ENCODE measurements around the gene ZNF420.
"Not testable (repeated sequence)": the region's sequence is repeated elsewhere in the genome, so short reads cannot be mapped to it uniquely, and the experiment has no call there.

Gene ZNF420

DNA sequence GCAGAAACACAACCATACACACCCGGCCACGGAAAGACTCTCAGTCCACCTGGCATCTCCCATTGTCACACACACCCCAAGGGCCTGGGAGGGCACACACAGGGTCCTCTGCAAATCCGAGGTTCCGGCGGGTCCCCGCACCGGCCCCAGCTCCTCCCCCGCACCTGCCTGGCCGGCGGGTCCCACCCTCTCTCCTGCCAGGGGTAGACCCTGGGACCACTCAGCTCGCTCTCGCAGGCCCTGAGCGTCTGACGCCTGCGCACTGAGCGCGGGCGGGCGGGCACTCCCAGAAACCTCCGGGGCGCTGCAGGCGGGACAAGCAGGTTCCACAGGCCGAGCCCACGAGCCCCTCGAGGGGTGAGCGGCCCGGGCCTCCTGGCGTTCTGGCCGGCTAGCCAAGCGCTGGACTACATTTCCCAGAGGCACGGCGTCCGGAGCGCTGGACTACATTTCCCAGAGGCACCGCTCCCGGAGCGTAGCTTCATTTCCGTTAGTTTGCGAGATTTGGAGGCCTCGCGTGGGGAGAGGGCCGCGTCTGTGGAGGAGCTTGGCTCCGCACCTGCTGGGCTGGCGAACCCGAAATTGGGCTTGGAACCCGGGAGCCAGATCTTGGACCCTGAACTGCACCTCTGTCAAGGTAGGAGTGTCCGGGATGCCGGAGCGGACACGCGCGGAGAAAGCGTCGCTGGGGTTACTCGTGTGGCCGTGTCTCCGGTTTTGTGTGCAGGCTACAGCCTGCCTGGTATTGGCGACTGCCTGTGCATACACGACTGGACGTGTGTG lies at the start of gene ZNF420:
Gene ZNF420 (plus strand): TSS at position 500 of the 783 bp plus-strand sequence. CDS start 10,686 bp downstream, outside the sequence.
- DNase-seq: peak; percentile 92

DNA sequence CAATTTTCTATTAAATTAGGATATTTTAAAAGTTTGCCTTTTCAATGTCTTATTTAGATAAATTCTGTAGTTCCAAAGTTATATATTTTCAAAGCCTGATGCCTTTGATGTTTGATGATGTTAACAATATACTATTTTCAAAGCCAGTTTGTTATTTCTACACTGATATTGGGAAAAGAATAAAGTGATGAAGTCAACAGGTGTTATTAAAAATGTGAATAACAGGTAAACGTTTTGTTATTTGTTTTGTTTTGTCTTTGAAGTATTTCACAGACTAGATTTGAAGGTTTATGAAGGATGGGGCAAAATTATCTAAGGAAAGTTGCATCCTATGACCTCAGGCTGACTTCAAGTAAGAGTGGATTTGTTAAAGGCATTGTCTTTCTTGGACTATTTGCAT lies 33.1 kb upstream of the ZNF420 start:
- DNase-seq: no peak

DNA sequence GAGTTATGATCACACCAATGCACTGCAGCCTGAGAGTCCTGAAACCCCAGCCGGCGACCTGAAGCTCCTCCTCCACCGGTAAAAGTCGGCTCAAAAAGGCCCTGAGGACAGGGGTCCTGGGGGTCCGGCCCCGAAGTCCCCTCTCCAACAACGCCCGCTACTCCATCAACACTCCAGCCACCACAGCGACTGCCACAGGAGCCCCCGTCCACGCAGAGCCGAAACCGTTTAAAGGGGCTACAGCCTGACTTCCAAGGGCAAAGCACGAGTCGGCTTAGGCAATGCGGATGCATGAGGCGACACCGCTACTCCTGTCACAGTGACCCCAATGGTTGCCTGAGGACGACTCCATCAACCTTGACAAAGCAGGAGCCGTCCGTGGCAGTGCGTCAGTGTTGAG lies 22.9 kb upstream of the ZNF420 start:
- no peak for DNase-seq

DNA sequence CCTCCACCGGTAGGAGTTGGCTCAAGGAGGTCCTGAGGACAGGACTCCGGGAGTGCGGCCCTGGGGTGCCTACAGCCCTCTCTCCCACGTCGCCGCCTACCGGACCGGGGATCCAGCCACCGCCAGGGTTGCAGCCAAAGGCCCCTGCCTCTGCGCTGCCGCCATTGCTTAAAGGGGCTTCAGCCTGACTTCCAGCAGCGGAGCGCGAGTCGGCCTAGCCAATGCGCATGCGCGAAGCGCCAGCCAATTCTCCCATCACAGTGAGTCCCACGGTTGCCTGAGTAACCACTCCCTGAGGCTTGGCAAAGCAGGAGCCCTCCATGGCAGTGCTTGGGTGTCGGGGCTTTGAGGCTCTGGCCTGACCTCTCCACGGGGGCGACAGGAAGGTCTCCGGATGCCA lies 21.5 kb upstream of the ZNF420 start:
- DNase-seq: no peak

DNA sequence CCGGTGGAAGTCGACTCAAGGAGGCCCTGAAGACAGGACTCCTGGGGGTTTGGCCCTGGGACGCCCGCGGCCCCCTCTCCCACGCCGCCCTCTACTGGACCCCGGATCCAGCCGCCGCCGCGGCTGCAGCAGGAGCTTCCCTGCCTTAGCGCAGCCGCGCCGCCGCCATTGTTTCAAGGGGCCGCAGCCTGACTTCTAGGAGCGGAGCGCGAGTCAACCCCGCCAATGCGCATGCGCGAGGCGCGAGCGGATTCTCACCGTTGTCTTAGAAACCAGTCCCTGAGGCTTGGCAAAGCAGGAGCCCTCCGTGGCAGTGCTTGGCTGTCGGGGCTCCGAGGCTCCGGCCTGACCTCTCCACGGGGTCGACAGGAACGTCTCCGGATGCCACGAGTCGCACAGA lies 19.1 kb upstream of the ZNF420 start:
- no peak for DNase-seq

DNA sequence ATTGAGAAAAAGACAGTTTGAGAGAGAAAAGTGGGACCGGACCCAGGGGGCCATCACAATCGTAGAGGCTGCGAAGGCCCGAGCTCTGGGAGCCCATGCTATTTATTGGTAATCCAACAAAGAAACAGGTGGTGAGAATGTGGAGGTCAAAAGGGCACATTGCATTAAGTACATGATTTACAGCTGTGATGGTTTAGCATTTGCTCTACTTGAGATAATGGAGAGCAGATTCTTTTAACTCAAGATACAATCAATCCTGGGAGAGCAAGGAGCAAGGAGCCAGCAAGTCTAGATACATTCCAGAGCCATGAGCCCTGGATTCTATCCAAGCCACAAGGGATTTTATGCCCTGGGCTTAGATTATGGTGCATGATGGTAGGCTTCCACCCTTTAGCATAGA lies 13.3 kb upstream of the ZNF420 start:
- DNase-seq: not testable (repeated sequence)

DNA sequence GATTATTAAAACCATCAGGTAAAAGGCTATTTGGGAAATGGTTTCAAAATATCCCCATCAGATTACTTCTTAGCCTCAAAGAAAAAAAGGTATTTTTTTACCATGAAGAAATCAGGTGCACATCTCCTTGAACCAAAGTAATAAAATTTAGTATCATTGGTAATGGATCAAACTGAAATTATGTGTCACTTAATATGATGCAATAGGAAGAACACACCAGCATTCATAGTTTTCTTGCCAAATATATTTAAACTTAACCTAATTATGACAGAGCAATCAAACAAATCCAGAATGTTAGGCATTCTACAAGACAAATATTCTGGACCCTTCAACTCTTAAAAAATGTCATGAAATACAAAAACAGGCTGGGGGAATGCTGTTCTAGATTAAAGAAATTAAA lies 4.1 kb upstream of the ZNF420 start:
- DNase-seq: no peak

DNA sequence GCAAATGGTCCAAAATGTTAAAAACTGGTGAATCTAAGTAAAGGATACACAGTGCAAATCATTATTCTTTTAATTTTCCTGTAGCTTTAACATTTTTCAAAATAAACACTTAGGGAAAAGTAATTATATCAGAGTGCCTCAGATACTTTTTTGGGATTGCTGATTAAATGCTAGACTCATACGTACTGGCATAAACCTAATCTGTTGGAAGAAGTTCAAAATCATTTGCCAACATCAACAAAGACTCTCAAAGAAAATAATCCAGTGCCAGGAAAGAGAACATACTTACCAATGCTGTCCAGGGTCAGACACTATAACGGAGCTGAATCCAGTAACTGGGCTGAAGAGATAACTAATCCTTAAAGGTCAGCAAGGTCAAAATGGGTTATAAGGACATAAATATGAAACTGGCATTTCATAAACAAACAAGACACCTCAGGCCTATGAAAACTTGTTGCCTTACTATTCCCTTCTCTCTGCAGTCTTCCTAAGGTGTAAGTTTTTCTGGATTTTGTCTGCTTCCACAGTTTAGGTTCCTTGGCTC lies 3.3 kb upstream of the ZNF420 start:
- no peak for DNase-seq

DNA sequence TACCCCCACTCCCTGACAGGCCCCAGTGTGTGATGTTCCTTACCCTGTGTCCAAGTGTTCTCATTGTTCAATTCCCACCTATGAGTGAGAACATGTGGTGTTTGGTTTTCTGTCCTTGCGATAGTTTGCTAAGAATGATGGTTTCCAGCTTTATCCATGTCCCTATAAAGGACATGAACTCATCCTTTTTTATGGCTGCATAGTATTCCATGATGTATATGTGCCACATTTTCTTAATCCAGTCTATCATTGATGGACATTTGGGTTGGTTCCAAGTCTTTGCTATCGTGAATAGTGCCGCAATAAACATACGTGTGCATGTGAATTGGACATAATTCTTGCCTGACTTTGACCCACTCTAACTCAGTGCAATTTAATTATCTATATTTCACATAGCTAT lies 1.7 kb upstream of the ZNF420 start:
- not testable (repeated sequence) for DNase-seq

DNA sequence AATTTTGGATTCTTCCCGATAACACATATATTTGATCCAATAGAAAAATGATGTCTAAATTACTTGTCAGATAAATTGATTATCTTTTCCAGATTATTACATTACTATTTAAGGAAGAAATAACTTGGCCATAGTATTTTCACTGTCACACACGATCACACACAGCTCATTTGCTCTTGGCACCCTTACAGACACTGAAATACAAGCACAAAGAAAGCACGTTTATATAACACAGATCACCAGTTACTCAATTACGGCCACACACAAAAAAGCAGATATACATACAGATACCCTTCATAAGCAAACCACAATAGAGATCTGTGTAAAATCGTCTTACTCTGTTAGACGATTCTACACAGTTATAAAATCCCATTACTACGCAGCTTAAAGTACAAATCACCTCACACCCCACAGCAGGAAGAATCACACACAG lies 716 bp upstream of the ZNF420 start:
- no peak for DNase-seq

DNA sequence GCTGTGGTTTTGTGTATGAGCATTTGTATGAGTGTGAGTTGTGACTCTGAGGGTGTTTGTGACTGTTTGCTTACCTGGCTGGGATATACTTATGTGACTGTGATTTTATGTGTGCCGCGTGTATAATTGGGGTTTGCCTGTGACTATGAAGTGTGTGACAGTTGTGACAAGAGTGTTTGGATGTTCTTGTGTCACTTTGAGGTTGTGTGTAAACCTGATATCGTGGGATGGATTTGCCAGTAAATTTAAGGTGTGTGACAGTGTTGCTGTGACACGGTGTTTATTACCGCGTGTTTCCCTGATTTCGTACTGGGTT lies 442 bp downstream of the ZNF420 start:
- DNase-seq: no peak

DNA sequence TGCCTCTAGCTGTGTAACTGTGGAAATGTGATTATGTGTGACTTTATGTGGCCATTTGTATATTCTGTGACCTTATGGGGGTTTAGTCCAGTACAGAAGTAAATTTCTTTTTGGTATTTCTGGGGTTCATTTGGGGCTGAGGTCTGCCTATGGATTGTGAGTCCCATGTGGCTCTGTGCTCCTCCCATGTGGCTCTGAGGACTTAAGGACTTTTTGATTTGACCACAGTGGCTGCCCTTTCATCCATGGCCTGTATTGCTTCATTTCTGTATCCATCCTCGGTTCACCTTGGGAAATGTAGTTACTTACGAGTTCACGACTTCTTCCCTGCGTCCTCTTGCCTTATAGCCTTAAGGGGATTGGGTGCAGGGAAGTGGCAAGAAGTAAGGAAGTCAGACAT lies 1.0 kb downstream of the ZNF420 start:
- no peak for DNase-seq

DNA sequence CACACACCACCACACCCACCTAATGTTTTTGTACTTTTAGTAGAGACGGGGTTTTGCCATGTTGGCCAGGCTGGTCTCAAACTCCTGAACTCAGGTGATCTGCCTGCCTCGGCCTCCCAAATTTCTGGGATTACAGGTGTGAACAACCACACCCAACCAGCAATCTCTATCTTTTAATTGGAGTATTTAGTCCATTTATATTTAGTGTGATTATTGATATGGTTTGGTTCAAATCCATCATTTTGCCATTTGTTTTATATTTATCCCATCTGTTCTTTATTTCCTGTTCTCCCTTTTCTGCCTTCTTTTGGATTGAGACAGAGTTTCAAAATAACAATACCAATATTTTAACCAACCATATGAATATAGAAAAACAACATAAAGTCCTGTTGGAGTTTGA lies 4.1 kb downstream of the ZNF420 start:
- no peak for DNase-seq

DNA sequence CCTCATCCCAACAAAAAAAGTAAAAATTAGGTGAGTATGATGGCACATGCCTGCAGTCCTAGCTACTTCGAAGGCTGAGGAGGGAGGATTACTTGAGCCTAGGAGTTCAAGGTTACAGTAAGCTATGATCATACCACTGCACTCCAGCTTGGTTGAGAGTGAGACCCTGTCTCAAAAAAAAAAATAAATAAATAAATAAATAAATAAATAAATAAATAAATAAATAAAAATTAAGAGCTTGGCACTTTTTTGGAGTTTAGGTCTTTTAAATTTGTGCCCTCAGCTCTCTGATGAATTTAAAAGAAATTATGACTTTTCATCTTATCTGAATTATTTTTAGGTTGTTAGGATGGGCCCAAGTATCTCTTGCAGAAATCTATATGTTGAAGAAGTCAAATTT lies 8.9 kb downstream of the ZNF420 start:
- DNase-seq: no peak

DNA sequence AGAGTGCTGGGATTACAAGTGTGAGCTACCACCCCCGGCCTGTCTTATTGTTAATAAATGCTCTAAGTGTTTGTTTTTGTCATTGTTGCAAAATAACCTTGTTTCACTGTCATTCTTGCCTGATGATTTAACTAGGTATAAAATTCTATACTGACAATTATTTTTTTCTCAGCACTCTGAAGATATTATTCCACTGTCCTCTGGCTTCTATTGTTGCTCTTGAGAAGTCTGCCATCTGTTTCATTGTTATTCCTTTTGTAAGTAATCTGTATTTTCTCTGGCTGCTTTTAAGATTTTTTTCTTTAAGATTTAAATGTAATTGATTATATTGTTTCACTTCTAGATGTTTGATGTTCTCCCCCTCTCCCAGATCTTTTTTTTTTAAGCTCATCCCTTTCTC lies 17.6 kb downstream of the ZNF420 start:
- DNase-seq: no peak

DNA sequence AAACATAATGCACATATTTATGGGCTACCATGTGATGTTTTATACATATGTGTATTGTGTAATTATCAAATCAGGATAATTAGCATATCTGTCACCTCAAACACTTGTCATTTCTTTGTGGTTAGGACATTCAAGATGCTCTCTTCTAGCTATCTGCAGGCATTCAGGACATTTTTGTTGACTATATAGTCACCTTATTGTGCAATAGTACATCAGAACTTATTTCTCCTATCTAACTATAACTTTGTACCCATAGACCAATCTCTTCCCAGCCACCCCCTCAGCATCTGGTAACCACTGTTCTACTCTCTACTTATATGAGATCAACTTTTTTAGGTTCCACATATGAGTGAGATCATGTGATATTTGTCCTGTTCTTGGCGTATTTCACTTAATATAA lies 20.3 kb downstream of the ZNF420 start:
- no peak for DNase-seq

DNA sequence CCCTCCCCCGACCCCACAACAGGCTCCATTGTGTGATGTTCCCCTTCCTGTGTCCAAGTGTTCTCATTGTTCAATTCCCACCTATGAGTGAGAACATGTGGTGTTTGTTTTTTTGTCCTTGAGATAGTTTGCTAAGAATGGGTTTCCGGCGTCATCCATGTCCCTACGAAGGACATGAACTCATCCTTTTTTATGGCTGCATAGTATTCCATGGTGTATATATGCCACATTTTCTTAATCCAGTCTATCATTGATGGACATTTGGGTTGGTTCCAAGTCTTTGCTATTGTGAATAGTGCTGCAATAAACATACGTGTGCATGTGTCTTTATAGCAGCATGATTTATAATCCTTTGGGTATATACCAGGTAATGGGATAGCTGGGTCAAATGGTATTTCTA lies 25.9 kb downstream of the ZNF420 start:
- not testable (repeated sequence) for DNase-seq

DNA sequence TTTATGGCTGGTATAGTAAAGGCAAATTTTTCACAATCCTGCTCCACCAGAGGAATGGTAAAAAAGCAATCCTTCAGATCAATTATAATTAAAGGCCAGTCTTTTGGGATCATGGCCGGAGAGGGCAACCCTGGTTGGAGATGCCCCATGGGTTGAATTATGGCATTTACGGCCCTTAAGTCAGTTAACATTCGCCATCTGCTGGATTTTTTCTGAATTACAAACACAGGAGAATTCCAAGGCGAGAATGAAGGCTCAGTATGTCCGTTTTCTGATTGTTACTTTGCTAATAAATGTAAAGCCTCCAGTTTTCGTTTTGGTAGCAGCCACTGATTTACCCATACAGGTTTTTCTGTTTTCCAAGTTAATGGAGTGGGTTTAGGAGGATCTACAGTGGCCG lies 33.5 kb downstream of the ZNF420 start:
- DNase-seq: not testable (repeated sequence)

DNA sequence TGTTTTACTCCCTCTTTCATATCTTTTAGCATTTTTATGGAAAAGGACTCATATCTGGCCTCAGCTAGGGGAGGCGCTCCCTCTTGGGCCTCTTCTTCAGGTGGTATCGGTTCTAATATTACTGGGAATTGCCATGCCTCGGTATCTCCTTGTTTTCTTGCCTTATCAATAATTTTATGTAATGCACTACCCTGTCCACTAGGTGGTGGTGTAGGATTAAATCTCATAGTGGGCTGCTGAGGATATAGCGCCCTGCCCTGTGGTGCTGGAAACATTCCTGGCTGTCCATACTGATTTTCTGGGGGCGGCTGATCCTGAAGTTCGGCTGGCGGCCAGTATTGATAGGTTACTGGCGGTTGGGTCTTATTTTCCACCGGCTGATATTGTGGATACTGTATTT lies 35.8 kb downstream of the ZNF420 start:
- DNase-seq: no peak

DNA sequence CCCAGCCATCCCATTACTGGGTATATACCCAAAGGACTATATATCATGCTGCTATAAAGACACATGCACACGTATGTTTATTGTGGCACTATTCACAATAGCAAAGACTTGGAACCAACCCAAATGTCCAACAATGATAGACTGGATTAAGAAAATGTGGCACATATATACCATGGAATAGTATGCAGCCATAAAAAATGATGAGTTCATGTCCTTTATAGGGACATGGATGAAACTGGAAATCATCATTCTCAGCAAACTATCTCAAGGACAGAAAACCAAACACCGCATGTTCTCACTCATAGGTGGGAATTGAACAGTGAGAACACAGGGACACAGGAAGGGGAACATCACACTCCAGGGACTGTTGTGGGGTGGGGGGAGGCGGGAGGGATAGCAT lies 43.9 kb downstream of the ZNF420 start:
- not testable (repeated sequence) for DNase-seq

DNA sequence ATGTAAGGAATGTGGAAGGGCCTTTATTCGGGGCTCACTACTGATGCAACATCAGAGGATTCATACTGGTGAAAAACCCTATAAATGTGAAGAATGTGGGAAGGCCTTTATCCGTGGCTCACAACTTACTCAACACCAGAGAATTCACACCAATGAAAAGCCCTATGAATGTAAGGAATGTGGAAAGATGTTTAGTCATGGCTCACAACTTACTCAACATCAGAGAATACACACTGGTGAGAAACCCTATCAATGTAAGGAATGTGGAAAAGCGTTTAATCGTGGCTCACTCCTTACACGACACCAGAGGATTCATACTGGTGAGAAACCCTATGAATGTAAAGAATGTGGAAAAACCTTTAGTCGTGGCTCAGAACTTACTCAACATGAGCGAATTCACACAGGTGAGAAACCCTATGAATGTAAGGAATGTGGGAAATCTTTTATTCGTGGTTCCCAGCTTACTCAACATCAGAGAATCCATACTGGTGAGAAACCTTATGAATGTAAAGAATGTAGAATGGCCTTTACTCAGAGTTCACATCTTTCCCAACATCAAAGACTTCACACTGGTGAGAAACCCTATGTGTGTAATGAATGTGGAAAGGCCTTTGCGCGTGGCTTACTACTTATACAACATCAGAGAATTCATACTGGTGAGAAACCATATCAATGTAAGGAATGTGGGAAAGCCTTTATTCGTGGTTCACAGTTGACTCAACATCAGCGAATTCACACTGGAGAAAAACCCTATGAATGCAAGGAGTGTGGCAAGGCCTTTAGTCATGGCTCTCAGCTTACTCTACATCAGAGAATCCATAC lies 50.0 kb downstream of the ZNF420 start:
- no peak for DNase-seq

DNA sequence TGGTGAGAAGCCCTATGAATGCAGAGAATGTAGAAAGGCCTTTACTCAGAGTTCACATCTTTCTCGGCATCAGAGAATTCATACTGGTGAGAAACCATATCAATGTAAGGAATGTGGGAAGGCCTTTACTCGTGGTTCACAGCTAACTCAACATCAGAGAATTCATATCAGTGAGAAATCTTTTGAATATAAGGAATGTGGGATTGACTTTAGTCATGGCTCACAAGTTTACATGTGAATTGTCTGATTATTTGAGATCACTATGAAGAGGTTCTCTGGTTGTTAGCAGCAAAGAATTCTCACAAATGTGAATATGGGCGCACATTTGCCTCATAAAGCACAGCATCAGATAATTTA lies 50.6 kb downstream of the ZNF420 start:
- DNase-seq: no peak

DNA sequence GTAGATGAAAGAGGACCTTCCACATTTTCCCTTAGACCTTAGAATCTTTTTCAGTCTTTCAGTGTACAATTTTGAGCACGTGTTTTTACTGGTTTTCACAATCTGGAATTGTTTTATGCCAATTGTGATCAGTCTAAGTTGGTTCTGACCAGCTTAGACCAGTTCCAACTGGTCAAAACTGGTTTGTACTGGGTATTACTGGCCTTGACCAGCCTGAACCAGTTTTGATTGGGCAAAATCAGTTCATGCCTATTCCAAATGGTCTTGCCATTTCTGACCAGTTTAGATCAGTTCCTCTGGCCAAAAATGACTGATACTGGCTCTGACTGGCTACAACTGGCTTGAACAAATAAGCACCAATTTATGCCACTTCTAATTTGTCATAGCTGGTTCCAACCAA lies 57.9 kb downstream of the ZNF420 start:
- DNase-seq: no peak

DNA sequence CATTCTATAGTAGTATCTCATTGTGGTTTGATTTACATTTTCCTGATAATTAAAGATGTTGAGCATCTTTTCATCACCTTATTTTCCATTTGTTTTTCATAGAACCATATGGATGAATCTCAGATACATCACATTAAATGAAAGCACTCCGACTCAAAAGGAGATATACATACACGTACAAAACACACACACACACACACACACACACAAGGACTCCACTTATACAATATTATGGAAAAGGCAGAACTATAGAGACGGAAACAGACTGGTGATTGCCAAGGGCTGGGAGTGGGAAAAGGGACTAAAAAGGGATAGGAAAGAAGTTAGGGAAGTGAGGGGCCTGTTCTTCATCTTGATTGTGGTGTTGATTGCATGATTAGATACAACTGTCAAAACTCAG lies 70.0 kb downstream of the ZNF420 start:
- no peak for DNase-seq
